Large intestine (tissue), 3 donors: ENCODE measurements around the gene EPB41L2. TPM values are rescaled to one million over a fixed set of nuclear protein-coding genes. Genes with fewer than 3 reads are reported as not detected.

Source experiments
- DNase-seq, 2 donors: peaks; one replicate each; pipeline versions ENCODE4 v3.0.0 to v3.0.0-alpha.2; 2013
- H3K27ac ChIP-seq: one replicate; pipeline ENCODE4 v1.5.1; 2013; ENCODE audit warnings: low read length
- H3K27me3 ChIP-seq: 2 replicates; pipeline ENCODE4 v1.6.1; 2013; ENCODE audit warnings: low read length; ENCODE audit not compliant: control insufficient read depth, insufficient read depth
- H3K36me3 ChIP-seq: 2 replicates; pipeline ENCODE4 v1.6.1; 2013; ENCODE audit warnings: low read length; ENCODE audit not compliant: control insufficient read depth, insufficient read depth
- H3K4me1 ChIP-seq: one replicate; pipeline ENCODE4 v1.6.1; 2013; ENCODE audit warnings: low read length; ENCODE audit not compliant: control insufficient read depth, insufficient read depth
- H3K4me3 ChIP-seq: one replicate; pipeline ENCODE4 v1.5.1; 2013; ENCODE audit warnings: low read length
- H3K9me3 ChIP-seq: one replicate; pipeline ENCODE4 v1.6.1; 2013; ENCODE audit warnings: mild to moderate bottlenecking, low read depth, low read length, moderate library complexity; ENCODE audit not compliant: control insufficient read depth
- WGBS: methylation state at CpG from one replicate; pipeline ENCODE4 v1.1.5; 2013; ENCODE audit warnings: low lambda C conversion rate; ENCODE audit not compliant: insufficient coverage; 5-methylcytosine and 5-hydroxymethylcytosine counted together
- polyA plus RNA-seq: library from polyadenylated mRNA; unstranded; fragments of 120-200 nt; gene quantifications from one replicate; pipeline ENCODE4 v1.2.1, GENCODE V29; 2013

The EPB41L2 gene
- polyA plus RNA-seq, 1 donor = 75.0 TPM

- Histone ChIP-seq H3K27ac (no peak overlapping the region), H3K4me3 (no peak overlapping the region), H3K9me3 (no peaks in the 10 kb centered on the region), H3K4me1 (no peaks in the 10 kb centered on the region), H3K36me3 (no peaks in the 10 kb centered on the region), H3K27me3 (no peaks in the 10 kb centered on the region)
- DNase-seq = no peak
- no CpG with 5 or more reads among the region's 3 CpGs for WGBS
These were observed 162.1 kb downstream of the EPB41L2 start for GRCh38 chr6:130900913-130901312.

- 100% methylated on average over 1 of the region's 5 CpGs for WGBS
- Histone ChIP-seq H3K27me3 (no peaks in the 10 kb centered on the region), H3K4me3 (no peak overlapping the region), H3K9me3 (no peaks in the 10 kb centered on the region), H3K4me1 (no peaks in the 10 kb centered on the region), H3K27ac (no peak overlapping the region), H3K36me3 (peaks cover 17% of the 10 kb centered on the region)
- no peak for DNase-seq
These were observed 166.8 kb downstream of the EPB41L2 start for GRCh38 chr6:130896249-130896648.

GRCh38 chr6:130895516-130895915, 167.5 kb downstream of the EPB41L2 start:
- peaks cover 17% of the 10 kb centered on the region for H3K36me3 ChIP-seq
- WGBS = 80% methylated on average over 1 of the region's 2 CpGs
- no peak overlapping the region for H3K4me3 ChIP-seq
- no peak for DNase-seq
- H3K9me3 ChIP-seq = no peaks in the 10 kb centered on the region
- H3K4me1 ChIP-seq = no peaks in the 10 kb centered on the region
- H3K27ac ChIP-seq = no peak overlapping the region
- no peaks in the 10 kb centered on the region for H3K27me3 ChIP-seq

- no peaks in the 10 kb centered on the region for H3K4me1 ChIP-seq
- H3K9me3 ChIP-seq = no peaks in the 10 kb centered on the region
- 80% methylated on average over 2 of the region's 2 CpGs for WGBS
- no peak for DNase-seq
- H3K36me3 ChIP-seq = peaks cover 20% of the 10 kb centered on the region
- no peaks in the 10 kb centered on the region for H3K27me3 ChIP-seq
- no peak overlapping the region for H3K27ac ChIP-seq
- no peak overlapping the region for H3K4me3 ChIP-seq
These were observed 169.3 kb downstream of the EPB41L2 start for GRCh38 chr6:130893766-130894165.

GRCh38 chr6:130893277-130893676, 169.8 kb downstream of the EPB41L2 start:
- no peak overlapping the region for H3K27ac ChIP-seq
- peaks cover 20% of the 10 kb centered on the region for H3K36me3 ChIP-seq
- 100% methylated on average over 1 of the region's 2 CpGs for WGBS
- DNase-seq = no peak
- H3K4me1 ChIP-seq = no peaks in the 10 kb centered on the region
- no peaks in the 10 kb centered on the region for H3K9me3 ChIP-seq
- H3K27me3 ChIP-seq = no peaks in the 10 kb centered on the region
- H3K4me3 ChIP-seq = no peak overlapping the region

- no peak overlapping the region for H3K27ac ChIP-seq
These were observed 172.5 kb downstream of the EPB41L2 start for GRCh38 chr6:130890521-130890971.

GRCh38 chr6:130889423-130889822, 173.6 kb downstream of the EPB41L2 start:
- no peak for DNase-seq
- 93% methylated on average over 2 of the region's 2 CpGs for WGBS
- no peak overlapping the region for H3K4me3 ChIP-seq
- H3K36me3 ChIP-seq = peaks cover 19% of the 10 kb centered on the region
- no peak overlapping the region for H3K27ac ChIP-seq
- H3K4me1 ChIP-seq = no peaks in the 10 kb centered on the region
- H3K27me3 ChIP-seq = no peaks in the 10 kb centered on the region
- no peaks in the 10 kb centered on the region for H3K9me3 ChIP-seq

More at GRCh38 chr6:130890521-130890971, 172.5 kb downstream of the EPB41L2 start:
- 100% methylated on average over 1 of the region's 2 CpGs for whole genome bisulfite sequencing
- H3K27me3 ChIP-seq = no peaks in the 10 kb centered on the region
- H3K9me3 ChIP-seq = no peaks in the 10 kb centered on the region
- H3K4me1 ChIP-seq = no peaks in the 10 kb centered on the region
- H3K36me3 ChIP-seq = peaks cover 20% of the 10 kb centered on the region
- no peak overlapping the region for H3K4me3 ChIP-seq
- DNase-seq = no peak

GRCh38 chr6:130888246-130888645, 174.8 kb downstream of the EPB41L2 start:
- Histone ChIP-seq H3K27ac (no peak overlapping the region), H3K36me3 (peaks cover 19% of the 10 kb centered on the region), H3K9me3 (no peaks in the 10 kb centered on the region), H3K4me1 (no peaks in the 10 kb centered on the region), H3K27me3 (no peaks in the 10 kb centered on the region), H3K4me3 (no peak overlapping the region)
- WGBS = no CpG with 5 or more reads among the region's 2 CpGs
- DNase-seq = no peak

GRCh38 chr6:130886966-130887365, 176.1 kb downstream of the EPB41L2 start:
- peaks cover 24% of the 10 kb centered on the region for H3K36me3 ChIP-seq
- no peaks in the 10 kb centered on the region for H3K4me1 ChIP-seq
- DNase-seq = no peak
- no peaks in the 10 kb centered on the region for H3K9me3 ChIP-seq
- H3K27ac ChIP-seq = no peak overlapping the region
- no peaks in the 10 kb centered on the region for H3K27me3 ChIP-seq
- 100% methylated on average over 1 of the region's 2 CpGs for WGBS
- no peak overlapping the region for H3K4me3 ChIP-seq

GRCh38 chr6:130885392-130886192, 177.5 kb downstream of the EPB41L2 start:
- H3K4me1 ChIP-seq = no peaks in the 10 kb centered on the region
- no peak overlapping the region for H3K27ac ChIP-seq
- H3K36me3 ChIP-seq = peaks cover 22% of the 10 kb centered on the region
- no peaks in the 10 kb centered on the region for H3K9me3 ChIP-seq
- DNase-seq = peak; percentile 51 to 62
- H3K4me3 ChIP-seq = no peak overlapping the region
- 0% methylated on average over 3 of the region's 4 CpGs for WGBS
- no peaks in the 10 kb centered on the region for H3K27me3 ChIP-seq

GRCh38 chr6:130882370-130882769, 180.7 kb downstream of the EPB41L2 start:
- no peak overlapping the region for H3K4me3 ChIP-seq
- peaks cover 19% of the 10 kb centered on the region for H3K36me3 ChIP-seq
- no peak overlapping the region for H3K27ac ChIP-seq
- no peak for DNase-seq
- no peaks in the 10 kb centered on the region for H3K27me3 ChIP-seq
- 44% methylated on average over 2 of the region's 4 CpGs for WGBS
- H3K9me3 ChIP-seq = no peaks in the 10 kb centered on the region
- no peaks in the 10 kb centered on the region for H3K4me1 ChIP-seq
